Activated T-cell treated with anti-CD3 and anti-CD28 coated beads for 4 hours (primary cell): Measurements from ENCODE around the gene CD68.
"Not testable (repeated sequence)": the region's sequence is repeated elsewhere in the genome, so short reads cannot be mapped to it uniquely, and the experiment has no call there.

Experiments
- DNase-seq: peaks from one replicate; pipeline ENCODE4 v3.0.0-alpha.2; 2020

CD68 gene

DNA sequence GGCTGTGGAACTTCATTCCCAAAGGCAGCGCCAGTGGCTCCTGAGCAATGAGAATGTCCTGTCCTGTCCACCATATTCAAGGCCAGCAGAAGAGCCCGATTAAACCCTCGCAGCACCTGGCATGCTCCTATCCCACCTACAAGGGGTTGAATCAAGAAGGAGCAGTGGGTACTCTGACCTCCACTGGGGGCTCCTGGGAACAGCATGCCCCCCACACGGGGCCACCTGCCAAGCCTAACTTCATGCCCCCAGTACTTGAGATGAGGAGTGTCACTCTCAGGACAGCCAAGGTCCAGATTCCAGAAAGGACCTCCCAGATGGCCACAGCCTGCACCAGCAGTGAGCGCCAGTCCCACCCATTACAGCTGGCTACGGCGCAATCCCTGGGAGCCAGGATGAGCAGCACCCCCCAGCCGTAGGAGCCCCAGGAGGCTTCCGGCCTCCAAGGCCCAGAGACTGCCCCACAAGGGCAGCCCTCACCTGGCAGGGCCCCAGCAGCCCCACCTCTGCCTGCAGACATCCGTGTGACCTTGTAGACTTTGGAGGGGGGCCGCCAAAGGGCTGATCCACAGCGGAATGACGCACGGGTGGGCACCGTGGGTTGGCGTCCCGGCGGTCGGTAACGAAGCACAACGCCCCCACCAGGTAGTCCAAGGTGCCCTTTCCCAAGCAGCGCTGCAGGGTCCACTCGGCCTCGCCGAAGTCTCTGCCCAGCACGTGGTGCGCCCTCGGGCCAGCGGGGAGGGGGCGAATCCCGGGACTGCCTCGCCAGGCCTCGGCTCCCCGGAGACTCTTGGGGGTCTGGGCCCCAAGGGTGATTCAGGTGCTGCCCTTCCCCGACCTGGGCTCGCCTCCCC is 3.2 kb downstream of the CD68 start:
- DNase-seq = no peak

DNA sequence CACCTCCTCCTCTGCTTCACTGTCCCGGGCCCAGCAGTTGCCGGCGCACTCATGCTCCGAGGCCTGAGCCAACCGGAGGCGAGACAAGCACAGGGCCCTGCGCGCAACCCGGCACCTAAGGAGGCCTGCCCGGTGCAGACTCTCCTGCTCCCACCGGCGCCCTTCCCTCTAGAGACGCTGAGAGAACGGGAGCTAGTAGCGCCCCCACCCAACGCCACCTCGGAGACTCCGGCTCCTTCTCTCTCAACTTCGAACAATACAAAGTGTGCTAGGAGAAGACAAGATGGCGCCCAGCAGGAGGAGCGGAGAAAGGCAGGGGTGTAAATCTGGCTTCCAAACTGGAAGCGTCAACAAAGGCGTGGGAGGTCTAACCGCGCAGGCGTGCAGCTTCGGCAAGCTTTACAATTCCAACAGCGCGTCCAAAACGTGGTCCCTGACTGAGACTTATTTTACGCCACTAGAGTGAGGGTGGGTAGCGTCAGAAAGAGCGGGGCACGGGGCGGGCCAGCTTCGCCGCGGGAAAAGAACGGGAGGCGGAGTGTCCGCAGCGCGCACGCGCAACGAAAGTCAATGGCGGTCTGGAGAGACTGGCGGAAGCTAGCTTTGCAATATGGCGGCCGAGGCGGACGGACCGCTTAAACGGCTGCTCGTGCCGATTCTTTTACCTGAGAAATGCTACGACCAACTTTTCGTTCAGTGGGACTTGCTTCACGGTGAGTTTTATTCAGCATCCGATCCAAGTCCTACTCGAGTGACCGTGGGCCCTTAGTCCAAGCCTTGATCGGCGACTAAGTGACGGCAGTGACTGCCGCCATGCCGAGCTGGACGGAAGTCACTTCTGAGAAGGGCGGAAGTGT is 4.0 kb downstream of the CD68 start, which contains the start of gene MPDU1:
Gene MPDU1, plus strand, starts transcription at position 600 of the 857 bp plus-strand sequence. Its CDS starts 11 bp downstream, at position 611.
- DNase-seq = peak; percentile 88

DNA sequence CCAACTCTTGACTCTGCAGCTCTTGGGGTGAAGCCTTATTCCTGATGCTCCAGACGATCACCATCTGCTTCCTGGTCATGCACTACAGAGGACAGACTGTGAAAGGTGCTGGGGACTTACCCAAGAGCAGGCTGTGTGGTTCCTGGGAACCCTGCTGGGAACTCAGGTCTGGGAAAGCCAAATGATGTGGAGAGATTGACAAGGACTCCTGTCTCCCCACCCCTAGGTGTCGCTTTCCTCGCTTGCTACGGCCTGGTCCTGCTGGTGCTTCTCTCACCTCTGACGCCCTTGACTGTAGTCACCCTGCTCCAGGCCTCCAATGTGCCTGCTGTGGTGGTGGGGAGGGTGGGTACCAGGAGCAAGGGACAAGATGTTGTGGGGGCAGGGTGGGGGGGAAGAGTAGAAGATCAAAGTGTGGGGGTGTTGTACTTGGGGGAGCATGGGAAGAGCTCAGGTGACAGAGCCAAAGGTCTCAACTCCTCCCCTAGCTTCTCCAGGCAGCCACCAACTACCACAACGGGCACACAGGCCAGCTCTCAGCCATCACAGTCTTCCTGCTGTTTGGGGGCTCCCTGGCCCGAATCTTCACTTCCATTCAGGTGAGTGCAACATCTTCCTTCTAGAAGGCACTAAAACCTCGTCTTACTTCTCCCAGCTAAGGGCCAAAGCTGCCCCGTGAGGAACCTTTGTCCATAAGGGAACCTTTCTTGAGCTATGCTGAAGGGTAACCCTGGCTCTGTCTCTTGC is 7.4 kb downstream of the CD68 start:
- DNase-seq = no peak

GRCh38 chr17:7587420-7588151 is 8.1 kb downstream of the CD68 start:
- no peak for DNase-seq

- DNase-seq = no peak
Measured at GRCh38 chr17:7588553-7589203, 9.2 kb downstream of the CD68 start.

DNA sequence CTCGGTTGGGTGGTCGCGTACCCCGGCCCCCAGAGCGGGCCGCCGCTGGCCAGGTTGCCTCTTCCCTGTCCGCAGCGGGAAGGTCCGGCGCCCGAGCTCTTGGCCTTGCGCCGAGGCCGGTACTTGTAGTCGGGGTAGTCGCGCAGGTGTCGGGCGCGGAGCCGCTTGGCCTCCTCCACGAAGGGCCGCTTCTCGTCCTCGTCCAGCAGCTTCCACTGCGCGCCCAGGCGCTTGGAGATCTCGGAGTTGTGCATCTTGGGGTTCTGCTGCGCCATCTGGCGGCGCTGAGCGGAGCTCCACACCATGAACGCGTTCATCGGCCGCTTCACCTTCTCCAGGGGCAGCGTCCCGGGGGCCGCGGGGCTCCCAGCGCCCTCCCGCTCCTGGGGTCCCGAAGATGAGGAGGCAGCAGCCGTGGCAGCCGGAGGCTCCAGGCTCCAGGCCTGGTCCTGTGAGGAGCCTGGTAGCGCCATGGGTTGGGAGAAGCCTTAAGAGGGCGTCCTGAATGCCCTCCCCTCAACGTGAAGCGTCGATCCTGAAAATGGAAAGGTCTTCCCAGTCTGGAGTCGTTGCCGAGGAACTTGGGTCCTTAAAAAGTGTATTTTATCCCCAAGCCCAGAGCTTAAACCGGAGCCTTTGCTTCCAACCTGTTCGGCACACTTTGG is 9.9 kb downstream of the CD68 start:
- peak; percentile 48 for DNase-seq

- DNase-seq = no peak
Measured at GRCh38 chr17:7589891-7590691, 10.7 kb downstream of the CD68 start, which contains the start of gene SOX15. SOX15 (minus strand) TSS chr17:7590094; CDS start chr17:7589676, 418 bp downstream.

DNA sequence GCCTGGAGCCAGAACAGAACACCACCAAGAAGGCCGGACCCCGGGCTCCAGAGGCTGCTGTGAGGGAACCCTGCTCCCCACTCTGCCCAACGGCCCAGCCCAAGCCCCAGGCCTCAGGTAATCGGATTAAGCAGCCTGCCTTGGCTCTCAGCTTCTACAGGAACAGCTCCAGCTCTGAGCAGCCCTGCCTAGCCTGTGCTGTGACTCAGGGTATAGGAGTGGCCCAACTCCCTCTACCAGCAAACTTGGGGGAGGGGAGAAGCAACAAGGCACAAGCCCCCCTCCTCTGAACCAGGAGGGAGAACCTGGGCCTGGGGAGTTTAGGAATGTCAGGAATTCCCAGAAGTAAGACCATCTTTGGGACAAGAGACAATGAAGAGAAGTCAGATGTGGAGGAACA is 11.3 kb downstream of the CD68 start:
- DNase-seq = no peak

GRCh38 chr17:7591596-7591995 is 12.2 kb downstream of the CD68 start:
- DNase-seq = no peak

- no peak for DNase-seq
Measured at GRCh38 chr17:7592422-7593021, 13.1 kb downstream of the CD68 start.

DNA sequence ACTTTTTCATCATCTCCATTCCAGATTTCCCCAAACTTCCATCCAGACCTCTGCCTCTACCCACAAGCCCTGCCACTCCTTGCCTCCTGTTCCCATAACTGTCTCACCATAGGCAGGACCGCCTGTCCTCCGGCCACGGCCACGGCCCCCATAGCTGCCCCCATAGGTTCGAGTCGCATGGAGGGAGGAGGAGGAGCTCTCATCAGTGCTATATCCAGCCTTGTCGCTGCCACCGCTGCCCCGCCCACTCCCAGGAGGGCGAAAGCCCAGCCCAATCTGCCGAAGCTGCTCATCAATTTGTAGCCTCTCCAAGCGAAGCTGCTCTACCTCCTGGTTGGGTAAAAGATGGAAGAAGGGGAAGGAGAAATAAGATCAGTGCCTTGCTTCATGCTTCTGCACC is 13.9 kb downstream of the CD68 start:
- DNase-seq = no peak

DNA sequence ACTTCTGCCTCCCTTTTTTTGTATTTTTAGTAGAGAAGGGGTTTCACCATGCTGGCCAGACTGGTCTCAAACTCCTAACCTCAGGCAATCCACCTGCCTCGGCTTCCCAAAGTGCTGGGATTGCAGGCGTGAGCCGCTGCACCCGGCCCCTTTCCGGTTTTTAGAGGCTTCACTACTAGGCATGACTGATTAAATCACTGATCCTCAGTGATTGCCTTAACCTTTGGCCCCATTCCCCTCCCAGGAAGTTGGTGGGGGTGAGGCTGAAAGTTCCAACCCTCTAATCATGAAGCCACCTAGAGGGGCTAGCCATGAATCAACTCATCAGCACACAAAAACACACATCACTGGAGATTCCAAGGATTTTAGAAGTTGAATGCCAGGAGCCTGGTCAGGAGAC is 18.1 kb downstream of the CD68 start:
- not testable (repeated sequence) for DNase-seq

DNA sequence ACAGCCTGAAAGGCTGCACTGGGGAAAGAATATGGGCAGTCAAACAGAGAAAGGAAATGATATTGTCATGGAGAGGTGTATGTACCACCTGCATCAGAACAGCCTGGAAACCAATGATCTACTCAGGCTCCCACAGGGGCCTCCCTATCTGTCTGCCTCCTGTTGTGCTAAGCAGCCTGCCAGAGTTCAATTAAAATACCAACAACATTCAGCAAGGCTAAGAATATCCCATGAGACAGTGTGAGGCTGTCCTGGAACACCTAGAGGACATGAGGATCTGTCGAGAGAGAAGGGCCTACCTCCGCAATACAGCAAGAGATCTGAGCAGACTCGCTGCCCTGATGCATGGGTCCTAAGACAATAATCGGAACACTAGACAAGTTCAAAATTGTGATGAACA is 26.8 kb downstream of the CD68 start:
- DNase-seq = no peak

DNA sequence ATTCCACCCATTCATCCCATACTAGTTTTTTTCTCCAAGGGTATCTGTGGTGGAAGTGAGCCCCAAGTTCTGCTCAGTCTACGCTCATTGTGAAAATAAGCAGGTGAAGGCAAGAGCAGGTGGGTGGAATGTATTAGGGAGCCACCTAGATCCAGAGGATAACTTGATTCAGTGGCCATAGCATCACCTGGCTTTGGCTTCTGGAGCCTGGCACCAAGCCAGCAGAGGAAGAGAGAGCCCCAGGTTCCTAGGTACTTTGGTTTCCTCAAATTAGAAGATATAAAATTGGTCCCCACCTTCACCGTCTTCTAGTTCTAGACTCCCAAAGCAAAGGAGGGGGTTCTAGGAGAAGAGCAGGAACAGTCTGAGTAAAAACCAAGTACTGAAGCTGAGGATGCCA is 31.2 kb downstream of the CD68 start:
- DNase-seq = no peak

DNA sequence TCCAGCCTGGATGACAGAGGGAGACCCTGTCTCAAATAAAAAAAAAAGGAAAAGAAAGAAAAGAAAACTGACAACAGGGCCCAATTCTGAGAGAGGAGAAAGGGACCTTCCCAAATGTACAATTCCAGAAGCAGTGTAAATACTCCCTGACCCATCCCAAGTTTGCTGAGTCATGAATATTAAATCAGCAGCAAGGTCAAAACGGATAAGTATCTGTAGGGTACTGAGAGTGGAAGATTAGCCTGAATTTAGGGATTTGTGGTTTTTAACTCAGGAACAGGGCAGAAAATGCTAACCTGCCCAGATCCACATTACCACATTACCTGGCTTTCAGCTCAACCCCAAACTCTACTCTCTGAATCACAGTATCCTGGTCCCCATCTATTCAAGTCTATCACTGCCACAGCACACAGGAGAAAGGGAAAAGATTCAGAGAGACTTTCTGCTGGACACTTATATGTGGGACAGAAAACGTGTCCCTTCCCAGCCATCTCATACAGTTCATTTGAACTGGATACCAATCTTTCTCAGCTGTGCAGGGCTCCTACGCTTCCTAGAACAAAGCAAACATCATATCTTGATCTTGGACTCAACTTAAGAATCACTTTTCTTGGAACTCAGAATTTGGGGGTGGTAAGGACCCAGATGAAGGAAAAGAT is 32.3 kb downstream of the CD68 start:
- no peak for DNase-seq

DNA sequence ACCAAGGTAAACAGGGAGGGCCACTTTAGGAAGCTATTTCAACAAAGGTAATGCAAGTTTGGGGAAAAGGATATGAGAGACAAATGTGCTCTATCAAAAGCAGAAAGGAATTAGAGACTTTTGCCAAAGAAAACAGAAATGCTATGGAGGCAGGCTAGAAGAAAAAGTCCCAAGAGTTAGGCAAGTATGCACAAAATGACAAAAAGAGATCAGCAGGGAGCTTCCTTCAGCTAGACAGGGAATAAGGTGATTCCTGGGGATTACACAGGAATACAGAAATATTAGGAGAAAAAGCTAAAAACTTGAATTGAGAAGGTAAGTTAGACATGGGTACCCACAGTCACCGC is 32.8 kb downstream of the CD68 start:
- DNase-seq = no peak

GRCh38 chr17:7613769-7614424 is 34.5 kb downstream of the CD68 start:
- no peak for DNase-seq

- DNase-seq = peak; percentile 97
Measured at GRCh38 chr17:7614425-7615264, 35.2 kb downstream of the CD68 start, which contains the start of gene FXR2. FXR2 (minus strand) TSS chr17:7614897; CDS start chr17:7614532, 365 bp downstream.
